Measurements from ENCODE around the gene RNU7-1.

The RNU7-1 gene

DNA sequence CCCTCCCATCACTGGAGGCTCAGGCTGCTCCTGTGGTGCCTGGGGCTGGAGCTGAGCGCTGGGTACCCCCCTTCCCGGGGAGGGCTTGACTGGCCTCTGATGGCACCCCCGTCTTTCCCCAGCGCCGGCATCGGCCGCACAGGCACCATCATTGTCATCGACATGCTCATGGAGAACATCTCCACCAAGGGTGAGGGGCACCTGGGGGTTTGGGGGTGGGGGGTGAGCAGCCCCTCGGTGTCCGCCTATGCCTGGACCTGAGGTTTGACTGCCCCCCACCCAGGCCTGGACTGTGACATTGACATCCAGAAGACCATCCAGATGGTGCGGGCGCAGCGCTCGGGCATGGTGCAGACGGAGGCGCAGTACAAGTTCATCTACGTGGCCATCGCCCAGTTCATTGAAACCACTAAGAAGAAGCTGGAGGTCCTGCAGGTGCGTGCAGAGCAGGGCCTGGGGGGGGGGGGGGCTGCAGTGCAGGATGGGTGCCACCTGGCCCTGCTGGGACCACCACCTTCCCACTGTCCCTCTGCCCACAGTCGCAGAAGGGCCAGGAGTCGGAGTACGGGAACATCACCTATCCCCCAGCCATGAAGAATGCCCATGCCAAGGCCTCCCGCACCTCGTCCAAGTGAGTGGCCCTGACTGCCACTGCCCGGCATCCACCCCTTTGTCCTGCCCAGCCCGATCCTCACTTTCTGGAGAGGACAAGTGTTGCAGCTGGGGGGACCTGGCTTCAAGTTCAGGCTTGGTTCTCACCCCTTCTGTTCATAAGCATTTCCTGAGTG is 16.4 kb downstream of the RNU7-1 start:
- no peak overlapping the region for H3K4me3 ChIP-seq (ENCODE audit: low read length)
- DNase-seq (ENCODE audit: low read depth), result no peak
- TF ChIP-seq, protein P1, sequence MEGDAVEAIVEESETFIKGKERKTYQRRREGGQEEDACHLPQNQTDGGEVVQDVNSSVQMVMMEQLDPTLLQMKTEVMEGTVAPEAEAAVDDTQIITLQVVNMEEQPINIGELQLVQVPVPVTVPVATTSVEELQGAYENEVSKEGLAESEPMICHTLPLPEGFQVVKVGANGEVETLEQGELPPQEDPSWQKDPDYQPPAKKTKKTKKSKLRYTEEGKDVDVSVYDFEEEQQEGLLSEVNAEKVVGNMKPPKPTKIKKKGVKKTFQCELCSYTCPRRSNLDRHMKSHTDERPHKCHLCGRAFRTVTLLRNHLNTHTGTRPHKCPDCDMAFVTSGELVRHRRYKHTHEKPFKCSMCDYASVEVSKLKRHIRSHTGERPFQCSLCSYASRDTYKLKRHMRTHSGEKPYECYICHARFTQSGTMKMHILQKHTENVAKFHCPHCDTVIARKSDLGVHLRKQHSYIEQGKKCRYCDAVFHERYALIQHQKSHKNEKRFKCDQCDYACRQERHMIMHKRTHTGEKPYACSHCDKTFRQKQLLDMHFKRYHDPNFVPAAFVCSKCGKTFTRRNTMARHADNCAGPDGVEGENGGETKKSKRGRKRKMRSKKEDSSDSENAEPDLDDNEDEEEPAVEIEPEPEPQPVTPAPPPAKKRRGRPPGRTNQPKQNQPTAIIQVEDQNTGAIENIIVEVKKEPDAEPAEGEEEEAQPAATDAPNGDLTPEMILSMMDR (conservative IDR thresholded peaks at IDR 0.05; ENCODE audit: low read depth, low read length), result no peak

DNA sequence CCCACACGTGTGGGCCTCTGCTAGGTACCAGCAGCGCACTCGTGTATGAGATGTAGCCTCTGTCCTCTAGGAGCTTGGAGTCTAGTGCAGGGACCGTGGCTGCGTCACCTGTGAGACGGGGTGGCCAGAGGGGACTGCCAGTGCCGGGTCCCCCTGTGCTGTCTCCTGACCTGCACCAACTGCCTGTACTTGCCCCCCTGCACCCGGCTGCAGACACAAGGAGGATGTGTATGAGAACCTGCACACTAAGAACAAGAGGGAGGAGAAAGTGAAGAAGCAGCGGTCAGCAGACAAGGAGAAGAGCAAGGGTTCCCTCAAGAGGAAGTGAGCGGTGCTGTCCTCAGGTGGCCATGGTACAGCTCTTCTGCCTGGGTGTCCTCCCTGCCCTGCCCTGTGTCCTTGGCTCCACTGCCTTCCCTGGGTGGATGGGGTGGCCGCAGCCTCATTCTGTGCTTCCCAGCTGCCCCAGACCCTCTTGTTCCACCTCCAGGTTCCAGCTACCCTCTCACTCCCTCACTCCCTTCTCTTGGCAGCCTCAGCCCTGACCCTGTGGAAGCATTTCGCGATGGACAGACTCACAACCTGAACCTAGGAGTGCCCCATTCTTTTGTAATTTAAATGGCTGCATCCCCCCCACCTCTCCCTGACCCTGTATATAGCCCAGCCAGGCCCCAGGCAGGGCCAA is 17.1 kb downstream of the RNU7-1 start:
- no peak for DNase-seq (ENCODE audit: low read depth)
- H3K4me3 ChIP-seq (ENCODE audit: low read length), result no peak overlapping the region

DNA sequence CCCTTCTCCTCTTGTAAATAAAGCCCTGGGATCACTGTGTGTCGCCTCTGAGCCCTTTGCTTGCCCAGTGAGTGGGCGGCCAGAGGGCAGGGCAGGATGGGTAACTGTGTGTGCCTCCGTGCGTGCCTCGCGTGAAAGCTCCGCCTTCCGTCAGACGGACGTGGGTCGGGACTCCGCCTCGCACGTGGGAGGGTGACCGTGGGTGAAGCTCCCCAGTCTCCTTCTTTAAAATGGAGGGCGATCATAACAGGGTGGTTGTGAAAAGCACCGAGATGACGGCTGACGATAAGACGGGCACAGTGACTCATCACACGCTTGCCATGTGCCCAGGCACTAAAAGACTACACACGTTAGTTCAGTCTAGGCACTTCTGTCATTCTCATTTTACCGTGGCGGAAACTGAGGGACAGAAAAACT is 17.7 kb downstream of the RNU7-1 start:
- DNase-seq (ENCODE audit: low read depth), result no peak
- no peak overlapping the region for H3K4me3 ChIP-seq (ENCODE audit: low read length)
- TF ChIP-seq, protein P1 (conservative IDR thresholded peaks at IDR 0.05; ENCODE audit: low read depth, low read length), result no peak

More for the DNA sequence above, 17.1 kb downstream of the RNU7-1 start:
- TF ChIP-seq, protein P1 (conservative IDR thresholded peaks at IDR 0.05; ENCODE audit: low read depth, low read length), result no peak

DNA sequence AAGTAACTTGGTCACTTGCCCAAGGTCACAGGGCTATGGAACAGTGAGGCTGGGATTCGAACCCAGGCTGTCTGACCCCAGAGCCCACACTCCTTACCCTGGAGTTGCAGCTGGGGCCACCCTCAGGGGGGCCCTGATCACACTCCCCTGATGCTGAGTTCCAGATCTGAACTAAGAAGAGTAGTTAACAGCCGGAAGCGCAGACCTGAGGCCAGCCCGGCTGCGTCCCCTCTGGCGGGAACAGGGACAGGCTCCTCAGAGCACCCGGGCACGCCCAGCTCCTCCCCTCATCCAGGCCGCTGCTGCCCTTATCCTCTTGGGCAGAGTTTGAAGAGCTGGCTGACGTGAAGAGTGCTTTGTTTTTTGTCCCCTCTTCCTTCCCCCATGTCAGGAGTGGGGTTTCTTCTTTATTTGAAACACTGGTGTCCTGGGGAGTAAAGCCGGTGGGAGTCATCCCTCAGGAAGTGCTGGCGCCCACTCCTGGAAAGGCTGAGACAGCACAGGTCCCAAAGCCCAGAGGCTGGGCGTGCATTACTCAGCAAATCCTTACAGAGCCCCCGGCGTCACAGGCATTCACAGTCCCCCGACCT is 18.2 kb downstream of the RNU7-1 start:
- H3K4me3 ChIP-seq (ENCODE audit: low read length), result peak overlapping the region; percentile 14
- no peak for DNase-seq (ENCODE audit: low read depth)
- TF ChIP-seq, protein P1 (conservative IDR thresholded peaks at IDR 0.05; ENCODE audit: low read depth, low read length), result peak; percentile 71

DNA sequence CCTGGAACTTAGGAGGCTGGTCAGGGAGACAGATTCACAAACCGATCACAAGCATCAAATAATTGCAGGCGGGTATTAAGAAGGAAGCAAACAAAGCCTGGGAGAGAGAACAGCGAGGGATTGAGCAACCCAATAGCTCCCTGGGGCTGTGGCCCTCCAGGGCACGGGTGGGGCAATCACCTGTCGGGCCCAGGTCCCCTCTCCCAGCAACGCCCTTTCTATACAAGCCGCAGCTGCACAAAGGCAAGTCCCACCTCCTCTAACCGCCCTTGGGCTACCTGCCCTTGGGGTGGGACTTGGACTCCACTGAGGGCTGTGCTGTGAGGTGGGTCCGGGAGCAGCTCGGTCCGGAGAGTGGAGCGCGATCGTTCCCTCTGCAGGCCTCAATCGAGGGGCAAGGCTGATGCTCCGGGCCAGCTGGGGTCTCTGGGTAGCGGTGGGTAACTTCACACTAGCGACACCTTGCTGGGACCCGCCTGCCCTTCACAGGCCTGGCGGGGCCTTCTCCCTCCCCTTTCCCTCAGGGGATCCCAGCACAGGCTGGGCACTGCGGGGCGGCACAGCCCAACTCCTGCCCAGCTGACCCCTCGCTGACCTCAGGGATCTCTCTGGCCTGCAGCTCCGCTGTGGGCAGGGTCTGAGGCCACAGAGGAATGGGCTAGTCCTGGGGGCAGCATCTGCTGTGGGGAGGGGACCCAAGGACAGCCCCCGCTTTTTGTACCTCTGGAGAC is 18.8 kb downstream of the RNU7-1 start:
- no peak for DNase-seq (ENCODE audit: low read depth)
- no peak overlapping the region for H3K4me3 ChIP-seq (ENCODE audit: low read length)
- TF ChIP-seq, protein P1 (conservative IDR thresholded peaks at IDR 0.05; ENCODE audit: low read depth, low read length), result no peak

DNA sequence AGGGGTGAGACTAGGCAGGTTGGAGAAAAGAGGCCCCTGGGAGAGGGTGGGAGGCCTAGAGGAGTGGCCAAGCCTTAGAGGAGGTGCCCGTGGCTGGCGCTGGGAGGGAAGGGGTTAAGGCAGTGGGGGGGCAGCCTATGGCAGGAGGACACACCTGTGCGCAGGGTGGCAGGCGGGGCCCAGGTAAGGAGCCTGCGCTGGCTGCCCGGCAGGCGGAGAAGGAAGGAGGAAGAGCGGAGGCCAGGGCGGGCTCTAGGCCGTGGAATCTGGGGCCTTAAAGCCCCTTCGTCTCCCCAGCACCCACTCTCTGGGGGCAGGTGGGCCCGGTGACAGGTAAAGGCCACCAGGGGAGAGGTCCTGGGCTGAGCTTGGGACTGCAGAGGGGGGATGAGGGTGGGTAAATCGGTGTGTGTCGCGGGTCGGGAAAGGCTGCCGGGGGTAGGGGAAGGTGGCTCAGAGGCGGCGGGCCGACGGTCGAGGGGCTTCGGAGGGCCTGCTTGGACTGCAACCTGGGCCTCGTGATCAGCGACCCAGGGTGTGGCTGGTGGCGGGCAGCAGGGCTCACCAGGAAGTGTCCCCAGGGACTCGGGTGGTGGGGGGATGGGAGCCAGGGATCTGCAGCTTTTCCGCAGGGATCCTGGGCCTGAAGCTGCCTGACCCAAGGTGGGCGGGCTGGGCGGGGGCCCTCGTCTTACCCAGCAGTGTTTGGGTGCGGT is 19.6 kb downstream of the RNU7-1 start:
- no peak overlapping the region for H3K4me3 ChIP-seq (ENCODE audit: low read length)
- no peak for DNase-seq (ENCODE audit: low read depth)
- TF ChIP-seq, protein P1 (conservative IDR thresholded peaks at IDR 0.05; ENCODE audit: low read depth, low read length), result no peak
